SK-N-SH (cell line): ENCODE data around the gene MYF6. TPM values are rescaled to one million over a fixed set of nuclear protein-coding genes. Genes with fewer than 3 reads are reported as not detected.

ENCODE experiments used
- CTCF ChIA-PET: fragments of 300-600, 350-600 bp; formaldehyde crosslinking; extraction: SDS; loops from one replicate; lab custom pipeline; 2021; lab: Yijun Ruan, JAX
- POLR2A ChIA-PET: fragments of 350-600 bp; sonication (Branson Sonifier 250); formaldehyde crosslinking; extraction: SDS; loops from one replicate; lab custom pipeline; 2020; ENCODE audit warnings: antibody characterized with exemption, inconsistent platforms; lab: Yijun Ruan, JAX
- DNase-seq: peaks from one replicate; pipeline ENCODE4 v3.0.0; 2012
- H2AFZ ChIP-seq: fragments of 200-600 bp; sonication (generic); 2 replicates; pipeline ENCODE4 v1.8.1; 2016; ENCODE audit warnings: antibody characterized with exemption, mild to moderate bottlenecking, low read depth
- H3F3A ChIP-seq: fragments of 200-600 bp; sonication (generic); replicated peaks from 2 replicates; pipeline ENCODE3; 2016; ENCODE audit warnings: antibody characterized with exemption, mild to moderate bottlenecking; ENCODE audit not compliant: insufficient read depth
- H3K27ac ChIP-seq, 2 experiments: fragments of 200-500 bp in 1 of 2; fragments of 200-600 bp in 1 of 2; sonication (Bioruptor generic) in 1 of 2; sonication (generic), shearing (Covaris generic) in 1 of 2; 2 replicates each; pipeline versions ENCODE4 v1.5.1 to v1.6.1; 2014 to 2016; ENCODE audit warnings: low read depth in 2 of 2, inconsistent platforms in 1 of 2, low read length in 1 of 2, mild to moderate bottlenecking in 1 of 2, mixed read lengths in 1 of 2
- H3K27me3 ChIP-seq: fragments of 200-600 bp; sonication (generic), shearing (Covaris generic); 2 replicates; pipeline ENCODE4 v1.6.1; 2016; ENCODE audit warnings: mixed run types; ENCODE audit not compliant: insufficient read depth
- H3K36me3 ChIP-seq, 2 experiments: fragments of 200-500 bp in 1 of 2; fragments of 200-600 bp in 1 of 2; sonication (Bioruptor generic) in 1 of 2; sonication (generic) in 1 of 2; replicated peaks in 1 of 2; 2 replicates each; pipeline versions ENCODE3 to v1.5.1; 2014 to 2016; ENCODE audit warnings: low read length in 1 of 2, mild to moderate bottlenecking in 1 of 2; ENCODE audit not compliant: insufficient read depth in 2 of 2, control insufficient read depth in 1 of 2
- H3K4me1 ChIP-seq, 2 experiments: fragments of 200-500 bp in 1 of 2; fragments of 200-600 bp in 1 of 2; sonication (Bioruptor generic) in 1 of 2; sonication (generic), shearing (Covaris generic) in 1 of 2; 2 replicates each; pipeline versions ENCODE4 v1.5.1 to v1.6.1; 2014 to 2016; ENCODE audit warnings: low read depth in 1 of 2, low read length in 1 of 2, mixed run types in 1 of 2; ENCODE audit not compliant: insufficient read depth in 2 of 2, control insufficient read depth in 1 of 2
- H3K4me2 ChIP-seq: fragments of 200-600 bp; sonication (generic), shearing (Covaris generic); 2 replicates; pipeline ENCODE4 v1.6.1; 2017; ENCODE audit warnings: mixed run types
- H3K4me3 ChIP-seq, 2 experiments: fragments of 200-500 bp in 1 of 2; fragments of 200-600 bp in 1 of 2; sonication (Bioruptor generic) in 1 of 2; sonication (generic), shearing (Covaris generic) in 1 of 2; 2 replicates each; pipeline versions ENCODE4 v1.5.1 to v1.8.1; 2014 to 2016; ENCODE audit warnings: low read depth in 2 of 2, inconsistent platforms in 1 of 2, low read length in 1 of 2, mild to moderate bottlenecking in 1 of 2, mixed read lengths in 1 of 2, moderate library complexity in 1 of 2
- H3K79me2 ChIP-seq: fragments of 200-600 bp; sonication (generic); 2 replicates; pipeline ENCODE4 v1.8.1; 2017; ENCODE audit warnings: mild to moderate bottlenecking; ENCODE audit not compliant: insufficient read depth
- H3K9ac ChIP-seq: fragments of 200-600 bp; sonication (generic); 2 replicates; pipeline ENCODE4 v1.6.1; 2017; ENCODE audit warnings: mixed run types
- H3K9me2 ChIP-seq: fragments of 200-600 bp; sonication (generic); 2 replicates; pipeline ENCODE4 v1.6.1; 2017; ENCODE audit warnings: mixed run types
- H3K9me3 ChIP-seq: fragments of 200-600 bp; sonication (generic); 2 replicates; pipeline ENCODE4 v1.6.1; 2017; ENCODE audit warnings: mixed run types, mild to moderate bottlenecking, moderate library complexity
- H4K20me1 ChIP-seq: fragments of 200-600 bp; sonication (generic); 2 replicates; pipeline ENCODE4 v1.6.1; 2017; ENCODE audit warnings: mild to moderate bottlenecking, mixed run types; ENCODE audit not compliant: insufficient read depth
- CHD2 ChIP-seq: fragments of 150-350 bp; IDR thresholded peaks from 2 replicates; pipeline ENCODE4 v1.6.1; 2018; ENCODE audit warnings: low read length; ENCODE audit not compliant: partially characterized antibody
- EP300 ChIP-seq, 2 experiments: IDR thresholded peaks; 2 replicates each; pipeline versions ENCODE4 v1.4.0 to v1.6.1; 2012; ENCODE audit warnings: borderline replicate concordance in 1 of 2, low read depth in 1 of 2, low read length in 1 of 2
- FOXM1 ChIP-seq: IDR thresholded peaks from 2 replicates; pipeline ENCODE4 v1.4.0; 2012; ENCODE audit warnings: low read depth, mild to moderate bottlenecking
- GABPA ChIP-seq: IDR thresholded peaks from 2 replicates; pipeline ENCODE4 v1.4.0; 2012; ENCODE audit warnings: low read depth, mild to moderate bottlenecking
- JUND ChIP-seq: IDR thresholded peaks from 2 replicates; pipeline ENCODE4 v1.4.0; 2012
- MEF2A ChIP-seq: IDR thresholded peaks from 2 replicates; pipeline ENCODE4 v1.4.0; 2012; ENCODE audit warnings: low read depth, borderline replicate concordance
- POLR2AphosphoS5 ChIP-seq: IDR thresholded peaks from 2 replicates; pipeline ENCODE4 v1.6.1; 2012; ENCODE audit warnings: low read depth, low read length
- RAD21 ChIP-seq: IDR thresholded peaks from 2 replicates; pipeline ENCODE4 v1.6.1; 2012; ENCODE audit warnings: mild to moderate bottlenecking, low read length
- RFX5 ChIP-seq: IDR thresholded peaks from 2 replicates; pipeline ENCODE4 v1.6.1; 2012; ENCODE audit warnings: mild to moderate bottlenecking, improper control_type of control experiment, low read length
- WGBS: methylation state at CpG from one replicate; pipeline ENCODE4 v1.1.6; 2017; ENCODE audit warnings: low lambda C conversion rate; 5-methylcytosine and 5-hydroxymethylcytosine counted together
- polyA plus RNA-seq, 3 experiments: library from polyadenylated mRNA; depleted of rRNA; stranded (reverse); fragments of >200 nt; gene quantifications; 2 replicates each; pipeline ENCODE4 v1.2.3, GENCODE V29; 2012
- TF ChIP-seq, protein P1 (sequence below): IDR thresholded peaks from 2 replicates; pipeline ENCODE4 v1.4.0; 2012; ENCODE audit warnings: low read depth, borderline replicate concordance
- TF ChIP-seq, protein P2 (sequence below): fragments of 150-350 bp; IDR thresholded peaks from 2 replicates; pipeline ENCODE4 v1.6.1; 2016; ENCODE audit warnings: mild to moderate bottlenecking, low read depth, low read length

The MYF6 gene
- polyA plus RNA-seq, 1 of the 3 experiments (the other 2 are of a cell fraction): not detected

DNA sequence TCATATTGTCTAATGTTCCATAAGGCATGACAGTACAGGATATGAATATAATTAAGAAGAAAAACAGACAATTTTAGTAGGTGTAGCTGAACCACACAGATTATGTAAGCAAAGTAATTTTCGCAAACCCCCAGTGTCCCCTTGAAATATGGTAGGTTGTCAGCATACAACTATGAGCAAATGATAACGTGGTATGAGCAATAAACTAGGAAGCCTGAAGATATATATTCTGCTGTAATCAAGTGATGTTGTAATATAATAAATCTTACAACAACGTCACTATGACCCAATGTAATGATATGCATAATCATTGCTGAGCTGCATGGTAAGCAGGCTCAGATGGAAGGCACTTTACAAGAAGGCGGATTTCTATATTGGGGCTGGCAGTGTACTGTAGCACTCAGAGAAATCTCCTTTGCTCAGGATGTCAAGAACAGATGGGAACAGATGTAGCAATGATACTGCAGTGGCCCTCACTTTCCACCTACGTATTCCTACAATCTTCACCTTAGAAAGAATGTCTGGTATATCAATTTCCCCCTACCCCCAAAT is 47.8 kb upstream of the MYF6 start:
- Histone ChIP-seq H3K27ac (no peak overlapping the region), H2AFZ (no peak overlapping the region), H3K36me3 (no peaks in the 10 kb centered on the region), H3K79me2 (no peaks in the 10 kb centered on the region), H4K20me1 (no peaks in the 10 kb centered on the region), H3K27me3 (no peaks in the 10 kb centered on the region; the same call in 1 of the 2 replicates), H3K4me2 (no peak overlapping the region), H3K9ac (no peak overlapping the region), H3K4me3 (no peak overlapping the region), H3K4me1 (no peaks in the 10 kb centered on the region), H3F3A (no peaks in the 10 kb centered on the region), H3K9me2 (no peaks in the 10 kb centered on the region; the same call in 1 of the 2 replicates), H3K9me3 (no peaks in the 10 kb centered on the region)
- ChIA-PET CTCF (no interaction called here), POLR2A (no interaction called here)
- TF ChIP-seq CHD2 (no peak), JUND (no peak), GABPA (no peak), MEF2A (no peak), RAD21 (no peak), POLR2AphosphoS5 (no peak), FOXM1 (no peak), EP300 (IDR thresholded peaks at IDR 0.05; ENCODE audit: borderline replicate concordance in 1 of 2, low read depth in 1 of 2, low read length in 1 of 2) (no peak), RFX5 (no peak)
- TF ChIP-seq, protein P1, sequence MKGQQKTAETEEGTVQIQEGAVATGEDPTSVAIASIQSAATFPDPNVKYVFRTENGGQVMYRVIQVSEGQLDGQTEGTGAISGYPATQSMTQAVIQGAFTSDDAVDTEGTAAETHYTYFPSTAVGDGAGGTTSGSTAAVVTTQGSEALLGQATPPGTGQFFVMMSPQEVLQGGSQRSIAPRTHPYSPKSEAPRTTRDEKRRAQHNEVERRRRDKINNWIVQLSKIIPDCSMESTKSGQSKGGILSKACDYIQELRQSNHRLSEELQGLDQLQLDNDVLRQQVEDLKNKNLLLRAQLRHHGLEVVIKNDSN: no peak
- TF ChIP-seq, protein P2, sequence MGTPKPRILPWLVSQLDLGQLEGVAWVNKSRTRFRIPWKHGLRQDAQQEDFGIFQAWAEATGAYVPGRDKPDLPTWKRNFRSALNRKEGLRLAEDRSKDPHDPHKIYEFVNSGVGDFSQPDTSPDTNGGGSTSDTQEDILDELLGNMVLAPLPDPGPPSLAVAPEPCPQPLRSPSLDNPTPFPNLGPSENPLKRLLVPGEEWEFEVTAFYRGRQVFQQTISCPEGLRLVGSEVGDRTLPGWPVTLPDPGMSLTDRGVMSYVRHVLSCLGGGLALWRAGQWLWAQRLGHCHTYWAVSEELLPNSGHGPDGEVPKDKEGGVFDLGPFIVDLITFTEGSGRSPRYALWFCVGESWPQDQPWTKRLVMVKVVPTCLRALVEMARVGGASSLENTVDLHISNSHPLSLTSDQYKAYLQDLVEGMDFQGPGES: no peak
- 5% methylated on average over 5 of the region's 5 CpGs for WGBS
- no peak for DNase-seq

DNA sequence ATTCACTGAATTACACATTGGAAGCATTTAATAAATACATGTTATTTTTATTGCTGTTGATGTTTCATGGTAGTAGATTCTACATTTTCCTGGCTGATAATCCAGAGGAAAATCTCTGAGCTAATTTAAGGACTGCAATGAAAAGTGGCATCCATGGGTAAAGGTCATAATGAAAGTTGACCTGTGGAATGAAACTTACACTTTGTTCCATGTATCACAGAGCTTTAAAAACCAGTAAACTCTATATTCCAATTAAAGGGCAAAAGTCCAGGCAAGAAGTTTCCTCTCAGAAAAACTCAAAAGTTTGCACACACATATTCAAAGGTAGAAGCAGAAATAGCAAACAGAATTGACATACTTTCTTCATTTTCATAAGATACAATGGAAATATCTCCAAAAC is 44.8 kb upstream of the MYF6 start:
- Histone ChIP-seq H3K27me3 (no peaks in the 10 kb centered on the region), H3K4me2 (no peak overlapping the region), H3K36me3 (no peaks in the 10 kb centered on the region), H3K79me2 (no peaks in the 10 kb centered on the region), H3K4me1 (no peaks in the 10 kb centered on the region), H2AFZ (no peak overlapping the region), H3K9ac (no peak overlapping the region), H3K9me3 (no peaks in the 10 kb centered on the region), H3K4me3 (no peak overlapping the region), H4K20me1 (no peaks in the 10 kb centered on the region), H3F3A (no peaks in the 10 kb centered on the region), H3K27ac (no peak overlapping the region), H3K9me2 (no peaks in the 10 kb centered on the region; the same call in 1 of the 2 replicates)
- ChIA-PET POLR2A (no interaction called here), CTCF (no interaction called here)
- no peak for TF ChIP-seq FOXM1
- no peak for DNase-seq
